K562 (cell line): ENCODE results near the gene MOSPD3. TPM values are rescaled to one million over a fixed set of nuclear protein-coding genes. Genes with fewer than 3 reads are reported as not detected.
A peak's percentile ranks its signal among the peaks of the same experiment; 100 is the strongest.

Experiments
- ARID1B ChIP-seq: fragments of 450-650 bp; IDR thresholded peaks from 2 replicates; pipeline ENCODE4 v1.6.1; 2016; ENCODE audit warnings: antibody characterized with exemption, mild to moderate bottlenecking, inconsistent platforms
- CHD1 ChIP-seq: fragments of 200-600 bp; sonication (generic); IDR thresholded peaks from one replicate; pipeline ENCODE4 v1.6.1; 2012; ENCODE audit warnings: mild to moderate bottlenecking, moderate library complexity, low read length, inconsistent platforms
- DPF2 ChIP-seq: fragments of 450-650 bp; IDR thresholded peaks from 2 replicates; pipeline ENCODE4 v1.6.1; 2016
- EP400 ChIP-seq: fragments of 450-650 bp; IDR thresholded peaks from 2 replicates; pipeline ENCODE4 v1.6.1; 2017; ENCODE audit warnings: antibody characterized with exemption, mild to moderate bottlenecking, moderate library complexity
- MYC ChIP-seq, 2 experiments: fragments of 250-450 bp in 1 of 2; sonication (Bioruptor Pico) in 1 of 2; IDR thresholded peaks; 2 replicates each; pipeline versions ENCODE4 v1.5.1 to v1.6.1; 2012 to 2021; ENCODE audit warnings: low read depth in 2 of 2, borderline replicate concordance in 1 of 2, improper control_type of control experiment in 1 of 2, low read length in 1 of 2, mild to moderate bottlenecking in 1 of 2, moderate library complexity in 1 of 2
- NCOR1 ChIP-seq: fragments of 450-650 bp; IDR thresholded peaks from 2 replicates; pipeline ENCODE4 v1.6.1; 2016; ENCODE audit warnings: mild to moderate bottlenecking, moderate library complexity
- POLR2AphosphoS2 ChIP-seq: IDR thresholded peaks from 2 replicates; pipeline ENCODE4 v1.6.1; 2012; ENCODE audit warnings: low read length, improper control_type of control experiment
- PRDM10 ChIP-seq: fragments of 450-650 bp; IDR thresholded peaks from 2 replicates; pipeline ENCODE4 v1.6.1; 2018; ENCODE audit not compliant: partially characterized antibody
- RBM25 ChIP-seq: fragments of 200-400 bp; formaldehyde crosslinking; IDR thresholded peaks from 2 replicates; pipeline ENCODE4 v1.6.1; 2018; ENCODE audit warnings: low read length, low read depth, moderate library complexity; ENCODE audit not compliant: severe bottlenecking
- YY1 ChIP-seq, 3 experiments: IDR thresholded peaks; 2 replicates each; pipeline ENCODE4 v1.6.1; 2011; ENCODE audit warnings: low read length in 2 of 3, mild to moderate bottlenecking in 2 of 3, moderate library complexity in 2 of 3, borderline replicate concordance in 1 of 3, control low read depth in 1 of 3, low read depth in 1 of 3; ENCODE audit not compliant: insufficient read depth in 3 of 3, insufficient replicate concordance in 2 of 3, control insufficient read depth in 1 of 3, insufficient read length in 1 of 3; ENCODE audit errors: extremely low read depth in 1 of 3
- ZNF121 ChIP-seq: sonication (generic); formaldehyde crosslinking; conservative IDR thresholded peaks from 2 replicates; pipeline ENCODE4 v1.8.0; 2022; ENCODE audit warnings: missing genetic modification reagents
- ZNF77 ChIP-seq: fragments of 250-450 bp; sonication (Bioruptor Pico); IDR thresholded peaks from 2 replicates; pipeline ENCODE4 v1.5.0; 2020
- polyA plus RNA-seq, 8 experiments: library from polyadenylated mRNA; depleted of rRNA in 4 of 8; stranded (reverse) in 5 of 8; unstranded in 3 of 8; fragments of >200 nt; fragmentation: Nextera tagmentation in 2 of 8; fragmentation: Illumina TruSeq in 1 of 8; extraction: Ambion mirVana in 2 of 8; extraction: Trizol in 1 of 8; gene quantifications; 2 replicates each; pipeline versions ENCODE4 v1.2.1 to v1.2.3, GENCODE V29; 2011 to 2014; ENCODE audit warnings: inconsistent platforms in 1 of 8, missing spikeins in 1 of 8
- total RNA-seq, 7 experiments: library from RNA; depleted of rRNA in 6 of 7; stranded (reverse); fragments of >200 nt in 6 of 7; fragmentation: Illumina TruSeq in 2 of 7; extraction: Trizol in 2 of 7; gene quantifications; 2 replicates each; pipeline versions ENCODE4 v1.2.1 to v1.2.3, GENCODE V29; 2011 to 2021; ENCODE audit warnings: low replicate concordance in 1 of 7
- TF ChIP-seq, protein P1 (sequence below): fragments of 250-450 bp; sonication (Bioruptor Pico); IDR thresholded peaks from 2 replicates; pipeline ENCODE4 v1.8.0; 2021; ENCODE audit warnings: moderate library complexity, mild to moderate bottlenecking, inconsistent platforms
- TF ChIP-seq, protein P2 (sequence below): fragments of 450-650 bp; IDR thresholded peaks from 2 replicates; pipeline ENCODE4 v1.6.1; 2018; ENCODE audit warnings: mild to moderate bottlenecking, low read depth; ENCODE audit not compliant: partially characterized antibody

MOSPD3 gene
- total and polyA plus RNA-seq, 9 of the 15 experiments (the other 6 are each of a cell fraction or from before 2014, with no cell fraction given), result 1.4 to 32.1 (median 7.3) TPM

GRCh38 chr7:100623951-100624824 is 11.8 kb downstream of the MOSPD3 start (continued):
- TF ChIP-seq PRDM10, result peak; percentile 57
- TF ChIP-seq RBM25, result peak; percentile 20
- TF ChIP-seq, protein P1, sequence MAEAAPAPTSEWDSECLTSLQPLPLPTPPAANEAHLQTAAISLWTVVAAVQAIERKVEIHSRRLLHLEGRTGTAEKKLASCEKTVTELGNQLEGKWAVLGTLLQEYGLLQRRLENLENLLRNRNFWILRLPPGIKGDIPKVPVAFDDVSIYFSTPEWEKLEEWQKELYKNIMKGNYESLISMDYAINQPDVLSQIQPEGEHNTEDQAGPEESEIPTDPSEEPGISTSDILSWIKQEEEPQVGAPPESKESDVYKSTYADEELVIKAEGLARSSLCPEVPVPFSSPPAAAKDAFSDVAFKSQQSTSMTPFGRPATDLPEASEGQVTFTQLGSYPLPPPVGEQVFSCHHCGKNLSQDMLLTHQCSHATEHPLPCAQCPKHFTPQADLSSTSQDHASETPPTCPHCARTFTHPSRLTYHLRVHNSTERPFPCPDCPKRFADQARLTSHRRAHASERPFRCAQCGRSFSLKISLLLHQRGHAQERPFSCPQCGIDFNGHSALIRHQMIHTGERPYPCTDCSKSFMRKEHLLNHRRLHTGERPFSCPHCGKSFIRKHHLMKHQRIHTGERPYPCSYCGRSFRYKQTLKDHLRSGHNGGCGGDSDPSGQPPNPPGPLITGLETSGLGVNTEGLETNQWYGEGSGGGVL (CRISPR knock-in tag), result no peak
- TF ChIP-seq NCOR1, result 0 out of 2 replicates have a peak, but pooled peaks have one; percentile 16
- TF ChIP-seq CHD1, result no peak
- peak; percentile 44 for TF ChIP-seq EP400
- peak in 1 of 3 experiments; percentile 19 for TF ChIP-seq YY1 (IDR thresholded peaks at IDR 0.05; ENCODE audit: borderline replicate concordance in 1 of 3, control insufficient read depth in 1 of 3, extremely low read depth in 1 of 3, insufficient read depth in 3 of 3, insufficient read length in 1 of 3, insufficient replicate concordance in 2 of 3, low read depth in 1 of 3, low read length in 2 of 3)
- TF ChIP-seq DPF2, result 0 out of 2 replicates have a peak, but pooled peaks have one; percentile 9
- TF ChIP-seq, protein P2, sequence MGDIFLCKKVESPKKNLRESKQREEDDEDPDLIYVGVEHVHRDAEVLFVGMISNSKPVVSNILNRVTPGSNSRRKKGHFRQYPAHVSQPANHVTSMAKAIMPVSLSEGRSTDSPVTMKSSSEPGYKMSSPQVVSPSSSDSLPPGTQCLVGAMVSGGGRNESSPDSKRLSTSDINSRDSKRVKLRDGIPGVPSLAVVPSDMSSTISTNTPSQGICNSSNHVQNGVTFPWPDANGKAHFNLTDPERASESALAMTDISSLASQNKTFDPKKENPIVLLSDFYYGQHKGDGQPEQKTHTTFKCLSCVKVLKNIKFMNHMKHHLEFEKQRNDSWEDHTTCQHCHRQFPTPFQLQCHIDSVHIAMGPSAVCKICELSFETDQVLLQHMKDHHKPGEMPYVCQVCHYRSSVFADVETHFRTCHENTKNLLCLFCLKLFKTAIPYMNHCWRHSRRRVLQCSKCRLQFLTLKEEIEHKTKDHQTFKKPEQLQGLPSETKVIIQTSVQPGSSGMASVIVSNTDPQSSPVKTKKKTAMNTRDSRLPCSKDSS, result no peak
- peak; percentile 50; the same call in 1 of the 2 replicates for TF ChIP-seq MYC (IDR thresholded peaks at IDR 0.05; ENCODE audit: low read depth, low read length)
- no peak for TF ChIP-seq MYC (CRISPR knock-in tag; IDR thresholded peaks at IDR 0.05; ENCODE audit: borderline replicate concordance, low read depth)
- TF ChIP-seq ZNF121 (CRISPR knock-in tag), result peak; percentile 88
- TF ChIP-seq ARID1B, result 0 out of 2 replicates have a peak, but pooled peaks have one; percentile 10
- no peak for TF ChIP-seq ZNF77 (CRISPR knock-in tag)
- TF ChIP-seq POLR2AphosphoS2, result peak; percentile 37; the same call in 1 of the 2 replicates
